Stimulated activated CD4-positive, alpha-beta T cell treated with anti-CD3 and anti-CD28 coated beads, Interleukin-1b, Interleukin-23, amount 100 ng/mL, for 1 hour (primary cell): ENCODE measurements around the gene EIF2S1.
"Not testable (repeated sequence)": the region's sequence is repeated elsewhere in the genome, so short reads cannot be mapped to it uniquely, and the experiment has no call there.

Experiments used
- DNase-seq, 2 donors: peaks; one replicate each; pipeline ENCODE4 v3.0.0-alpha.2; 2020; ENCODE audit warnings: low read depth in 2 of 2

Gene EIF2S1

DNA sequence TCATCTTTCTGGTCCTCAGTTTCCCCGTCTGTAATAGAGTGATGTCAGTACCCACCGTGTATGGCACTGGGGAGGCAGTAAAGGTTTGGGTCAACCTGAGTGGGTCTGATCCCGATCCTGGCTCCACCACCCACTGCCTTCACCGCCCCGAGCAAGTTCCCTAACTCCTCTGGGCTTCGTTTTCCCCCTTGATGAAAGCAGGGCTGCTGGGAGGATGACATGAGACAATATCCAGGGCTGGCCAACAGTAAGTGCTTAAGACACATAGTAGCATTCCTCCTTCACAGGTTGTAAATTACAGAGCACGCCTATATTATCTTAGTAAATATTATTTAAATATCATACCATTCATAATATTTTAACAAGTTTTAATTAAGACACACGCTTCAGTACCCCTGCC is 51.2 kb downstream of the EIF2S1 start:
- no peak for DNase-seq

DNA sequence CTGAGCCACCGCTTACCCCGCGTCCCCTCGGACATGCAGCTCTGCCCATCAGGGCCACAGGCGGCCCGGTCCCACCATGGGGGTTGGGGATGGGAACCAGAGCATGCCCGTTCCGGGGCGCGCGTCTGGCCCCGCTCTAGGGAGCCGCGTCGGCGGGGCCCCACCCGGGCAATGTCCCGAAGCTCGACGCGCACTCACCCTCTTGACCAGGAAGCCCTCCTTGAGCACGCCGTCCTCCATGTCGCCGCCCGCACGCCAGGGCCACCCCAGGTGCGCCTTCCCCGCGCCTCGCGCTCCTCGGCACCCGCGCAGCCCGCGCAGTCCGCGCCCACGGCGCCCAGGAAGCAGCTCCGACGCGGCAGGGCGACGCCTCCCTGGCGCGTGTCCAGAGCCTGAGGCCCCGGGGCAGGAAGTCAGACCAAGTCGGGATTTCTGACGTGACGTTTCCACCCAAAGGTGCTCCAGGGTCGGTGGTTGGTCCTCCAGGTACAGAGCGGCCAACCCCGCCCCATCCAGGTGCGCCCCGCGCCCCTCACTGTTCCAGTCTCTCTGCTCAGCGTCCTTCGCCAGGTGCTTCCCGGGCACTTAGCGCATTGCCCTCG is 51.8 kb downstream of the EIF2S1 start, which contains the start of gene PLEK2:
TSS of gene PLEK2 (minus strand) at position 346 of the 602 bp plus-strand sequence. CDS start at position 240, 106 bp downstream.
- DNase-seq = peak in 1 of 2 donors; percentile 23

DNA sequence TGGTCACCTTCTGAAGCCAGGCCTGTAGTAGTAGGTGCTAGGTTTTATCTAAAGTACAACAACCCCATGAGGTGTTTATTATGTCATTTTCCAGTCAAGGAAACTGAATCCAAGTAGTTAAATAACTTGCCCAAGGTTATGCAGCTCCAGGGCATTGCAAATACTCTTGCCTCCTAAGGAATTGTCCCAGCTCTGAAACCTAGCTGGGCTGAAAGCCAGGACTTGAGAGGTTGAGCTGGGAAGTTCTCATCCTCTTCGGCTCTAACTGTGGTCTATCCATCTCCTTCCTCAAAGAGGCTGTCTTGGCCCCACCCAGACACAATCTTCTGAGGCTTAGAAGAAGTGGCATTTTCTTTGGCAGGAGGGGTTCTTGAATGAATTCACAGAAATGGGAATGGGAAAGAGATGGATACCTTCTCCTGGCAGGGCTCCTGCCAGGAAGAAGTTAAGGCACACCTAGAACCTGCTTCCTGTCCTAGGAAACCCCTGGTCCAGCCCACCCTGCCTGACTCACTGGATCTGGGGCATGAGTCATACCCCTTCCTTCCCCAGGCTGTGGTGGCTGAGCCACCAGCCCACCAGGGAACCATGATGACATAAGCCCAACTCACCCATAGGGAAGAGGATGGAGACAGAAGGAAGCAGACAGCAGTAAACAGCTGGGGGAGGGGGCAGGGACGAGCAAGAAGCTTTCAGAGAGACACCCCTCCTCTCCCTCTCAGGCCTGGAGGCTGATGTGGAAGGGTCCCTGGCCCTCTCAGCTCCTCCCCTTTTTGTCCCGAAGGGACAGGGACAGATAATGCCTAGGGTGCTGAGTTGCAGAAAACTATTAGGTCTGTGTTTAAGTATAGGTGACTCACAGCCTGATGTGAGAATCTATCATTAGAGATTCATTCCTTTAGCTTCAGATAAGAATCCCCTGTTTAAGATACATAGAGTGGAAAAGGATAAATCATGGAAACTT is 54.0 kb downstream of the EIF2S1 start:
- no peak for DNase-seq

DNA sequence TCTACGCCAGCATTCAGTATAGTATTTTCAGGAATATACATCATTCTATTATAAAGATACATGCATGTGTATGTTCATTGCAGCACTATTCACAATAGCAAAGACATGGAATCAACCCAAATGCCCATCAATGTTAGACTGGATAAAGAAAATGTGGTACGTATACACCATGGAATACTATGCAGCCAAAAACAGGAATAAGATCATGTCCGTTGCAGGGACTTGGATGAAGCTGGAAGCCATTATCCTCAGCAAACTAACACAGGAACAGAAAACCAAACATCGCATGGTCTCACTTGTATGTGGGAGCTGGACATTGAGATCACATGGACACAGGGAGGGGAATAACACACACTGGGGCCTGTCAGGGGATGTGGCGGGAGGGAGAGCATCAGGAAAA is 55.5 kb downstream of the EIF2S1 start:
- not testable (repeated sequence) for DNase-seq

DNA sequence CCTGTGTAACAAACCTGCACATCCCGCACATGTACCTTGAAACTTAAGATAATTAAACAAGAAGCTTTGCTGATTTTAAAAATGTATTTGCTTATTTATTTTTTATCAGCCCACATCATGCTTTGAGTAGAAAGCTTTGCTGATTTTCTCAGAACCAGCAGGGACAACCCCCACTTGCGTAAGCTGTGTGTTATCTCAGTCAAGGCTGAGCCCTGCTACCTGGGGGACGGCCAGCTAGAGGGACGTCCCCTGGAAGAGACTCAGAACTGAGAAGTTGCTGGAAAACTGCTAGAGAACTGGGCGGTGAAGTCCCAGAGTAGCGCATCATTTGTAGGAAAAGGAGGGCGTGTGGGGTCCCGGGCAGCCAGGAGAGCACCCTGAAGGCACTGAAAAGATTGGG is 56.0 kb downstream of the EIF2S1 start:
- DNase-seq = no peak

DNA sequence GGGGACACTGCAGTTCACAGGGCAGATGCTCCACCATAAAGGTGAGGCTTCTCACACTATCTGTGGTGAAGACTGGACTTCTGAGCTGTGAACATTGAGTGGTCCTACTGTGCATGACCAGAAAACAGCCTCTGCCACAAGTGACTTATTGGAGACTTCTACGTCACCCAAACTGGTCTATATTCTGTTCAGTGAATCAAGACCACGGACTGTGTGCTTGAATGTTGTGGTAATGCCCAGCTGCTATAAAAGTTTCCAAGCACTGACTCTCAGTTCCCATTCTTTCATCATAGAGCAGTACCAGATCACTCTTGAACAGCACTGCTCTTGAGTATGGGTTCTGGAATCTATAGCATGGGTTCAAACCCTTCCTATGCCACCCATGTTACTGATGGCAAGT is 56.7 kb downstream of the EIF2S1 start:
- DNase-seq = no peak

DNA sequence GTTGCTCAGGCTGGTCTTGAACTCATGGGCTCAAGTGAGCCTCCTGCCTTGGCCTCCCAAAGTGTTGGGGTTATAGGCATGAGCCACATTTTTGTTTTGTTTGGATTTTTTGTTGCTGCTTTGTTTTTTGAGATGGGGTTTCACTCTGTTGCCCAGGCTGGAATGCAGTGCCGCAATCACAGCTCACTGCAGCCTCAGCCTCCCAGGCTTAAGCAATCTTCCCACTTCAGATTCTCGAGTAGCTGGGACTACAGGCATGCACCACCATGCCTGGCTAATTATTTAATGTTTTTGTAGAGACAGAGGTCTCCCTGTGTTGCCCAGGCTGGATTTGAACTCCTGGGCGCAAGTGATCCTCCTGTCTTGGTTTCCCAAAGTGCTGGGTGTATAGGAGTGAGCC is 57.5 kb downstream of the EIF2S1 start:
- DNase-seq = no peak

DNA sequence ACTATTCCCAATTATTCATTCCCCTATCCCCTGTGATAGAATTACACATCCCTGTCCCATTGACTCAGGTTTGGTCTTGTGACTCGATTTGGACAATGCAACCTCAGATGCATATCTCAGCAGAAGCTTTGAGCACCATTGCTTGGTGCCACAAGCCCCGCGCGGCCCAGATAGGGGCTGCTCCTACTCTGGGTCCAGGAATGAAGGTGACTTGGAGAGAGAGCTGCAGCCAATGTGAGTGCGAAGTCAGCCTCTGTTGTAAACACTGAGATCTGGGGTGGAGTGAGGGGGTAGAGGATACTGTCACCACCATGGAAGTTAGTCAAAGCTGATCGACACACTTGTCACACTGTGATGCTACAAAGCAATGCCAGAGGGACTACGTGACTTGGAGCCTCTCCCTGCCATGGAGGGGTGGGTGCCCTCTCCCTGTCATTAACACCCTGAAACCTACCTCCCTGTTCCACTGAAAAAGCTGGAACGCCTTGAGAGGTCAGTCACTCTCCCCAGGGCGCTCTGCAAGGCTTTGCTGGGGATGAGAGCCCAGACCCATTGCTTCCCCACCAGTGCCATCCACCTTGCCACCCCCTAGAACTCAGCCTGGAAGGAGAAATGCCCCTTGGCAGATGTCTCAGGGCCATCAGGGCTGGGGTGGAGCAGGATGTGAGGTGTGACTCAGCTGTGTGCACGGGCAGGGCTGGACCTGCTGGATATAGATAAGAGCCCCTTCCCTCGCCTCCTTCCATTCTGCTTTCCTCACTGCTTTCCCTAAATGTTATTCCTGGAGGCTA is 58.5 kb downstream of the EIF2S1 start:
- DNase-seq = no peak

DNA sequence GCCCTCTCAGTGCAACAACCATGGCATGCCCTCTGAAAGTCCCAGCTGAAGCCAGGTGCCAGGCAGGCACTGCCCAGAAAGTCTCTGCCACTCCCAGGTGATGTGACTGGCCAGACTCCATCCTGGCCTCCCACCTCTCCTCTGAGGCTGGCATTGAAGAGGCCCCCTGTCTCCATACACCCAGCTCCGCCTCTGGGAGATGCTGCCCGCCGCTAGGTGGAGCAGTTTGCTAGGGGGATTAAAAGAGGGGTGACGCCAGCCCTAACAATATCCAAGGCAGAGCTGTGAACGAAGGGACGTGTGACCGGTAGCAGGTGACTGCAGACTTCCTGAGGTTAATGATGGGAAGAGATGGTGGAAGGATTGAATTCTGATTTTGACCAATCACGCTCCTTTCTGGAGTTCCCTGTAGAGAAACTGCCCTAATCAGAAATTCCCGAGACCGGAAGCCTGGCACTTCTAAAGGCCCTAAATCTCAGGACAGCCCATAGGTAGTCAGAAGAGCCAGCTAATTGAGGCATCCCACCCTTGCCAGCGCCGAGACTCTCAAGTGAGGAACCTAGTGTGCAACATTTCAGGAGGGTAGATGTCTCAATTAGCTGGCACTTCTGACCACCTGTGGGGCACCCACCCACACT is 60.1 kb downstream of the EIF2S1 start:
- no peak for DNase-seq

DNA sequence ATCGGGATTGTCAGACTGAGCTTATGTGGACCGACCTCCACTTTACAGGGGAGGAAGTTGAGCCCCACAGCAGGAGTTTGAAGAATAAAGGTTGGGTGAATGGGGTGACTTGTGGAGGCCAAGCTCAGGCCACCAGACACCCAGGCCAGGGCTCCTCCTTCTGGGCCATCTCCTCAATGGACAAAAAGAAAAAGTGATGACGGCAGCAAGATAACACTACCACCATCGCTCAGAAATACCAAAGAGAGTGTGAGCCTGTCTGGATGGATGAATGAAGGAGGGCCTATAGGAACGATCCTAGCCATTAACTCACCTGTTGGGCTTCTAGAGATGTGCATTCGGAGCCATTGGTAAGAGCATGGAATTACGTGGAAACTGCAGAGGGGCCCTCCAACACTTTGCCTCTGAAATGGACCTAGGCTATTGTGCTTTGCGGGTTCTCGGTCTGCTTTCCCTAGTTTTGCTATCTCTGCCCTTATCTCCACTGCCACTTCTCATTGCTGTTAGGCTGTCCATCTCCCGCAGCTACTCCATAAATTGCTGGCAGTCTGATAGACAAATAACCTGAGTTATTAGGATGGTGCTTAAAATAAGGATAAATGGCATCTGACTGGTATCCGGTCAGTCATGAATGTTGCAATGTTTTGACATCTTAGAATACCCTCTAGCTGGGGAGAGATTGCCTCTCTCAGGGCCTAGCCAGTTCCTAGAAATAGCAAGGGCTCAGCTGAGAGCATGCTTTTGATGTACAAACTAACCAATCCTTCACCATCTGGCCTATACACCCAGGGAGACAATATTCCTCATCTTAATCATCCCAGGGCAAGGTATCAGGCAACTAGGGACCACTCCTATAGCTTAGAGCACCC is 61.5 kb downstream of the EIF2S1 start:
- no peak for DNase-seq

DNA sequence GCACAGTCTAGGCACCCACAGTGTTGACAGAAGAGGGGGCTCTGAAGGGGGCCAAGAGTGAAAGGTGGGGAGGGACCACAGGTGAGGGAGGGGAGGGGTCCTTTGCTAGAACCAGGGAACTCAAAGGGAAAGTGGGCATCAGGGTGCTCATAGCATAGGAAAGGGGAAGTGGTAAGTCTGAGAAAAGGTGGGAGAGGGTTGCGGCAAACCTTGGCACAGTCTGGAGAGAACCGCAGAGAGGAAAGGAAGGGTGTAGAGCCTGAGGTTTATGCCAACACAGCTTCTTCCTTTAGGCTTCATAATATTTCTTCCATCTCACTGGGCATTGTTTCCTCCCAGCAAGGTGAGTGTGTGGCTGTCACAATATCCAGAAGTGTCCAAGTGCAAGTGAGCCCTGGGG is 63.3 kb downstream of the EIF2S1 start:
- no peak for DNase-seq

DNA sequence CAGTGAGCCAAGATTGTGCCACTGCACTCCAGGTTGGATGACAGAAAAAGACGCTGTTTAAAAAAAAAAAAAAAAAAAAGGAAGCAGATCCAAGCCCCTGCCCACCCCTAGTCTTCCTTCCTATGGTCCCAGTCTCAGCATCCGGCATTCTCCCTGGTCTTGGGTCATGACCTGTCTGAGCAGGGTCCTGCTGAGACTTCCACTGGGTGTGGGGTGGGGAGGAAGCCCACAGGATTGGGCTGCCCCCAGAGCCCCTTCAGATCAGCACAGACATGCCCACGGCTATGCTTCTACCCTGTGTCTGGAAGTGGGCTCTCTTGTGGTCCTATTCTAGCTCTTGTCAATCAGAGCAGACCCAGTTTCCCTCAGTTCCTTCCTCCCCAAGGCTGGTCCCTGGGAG is 64.4 kb downstream of the EIF2S1 start:
- no peak for DNase-seq

DNA sequence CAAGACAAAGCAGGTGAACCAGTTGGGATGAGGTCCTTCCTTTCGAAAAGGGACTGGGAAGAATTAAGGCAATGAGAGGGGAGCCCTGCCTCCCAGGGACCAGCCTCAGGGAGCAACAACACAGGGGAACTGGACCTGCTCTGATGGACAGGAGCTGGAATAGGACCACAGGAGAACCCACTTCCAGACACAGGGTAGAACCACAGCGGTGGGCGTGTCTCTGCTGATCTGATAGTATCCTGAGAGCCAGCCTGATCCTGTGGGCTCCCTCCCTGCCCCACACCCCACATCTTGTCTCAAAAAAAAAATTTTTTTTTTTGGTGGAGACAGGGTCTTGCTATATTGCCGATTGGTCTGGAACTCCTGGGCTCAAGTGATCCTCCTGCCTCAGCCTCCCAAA is 65.5 kb downstream of the EIF2S1 start:
- DNase-seq = no peak

DNA sequence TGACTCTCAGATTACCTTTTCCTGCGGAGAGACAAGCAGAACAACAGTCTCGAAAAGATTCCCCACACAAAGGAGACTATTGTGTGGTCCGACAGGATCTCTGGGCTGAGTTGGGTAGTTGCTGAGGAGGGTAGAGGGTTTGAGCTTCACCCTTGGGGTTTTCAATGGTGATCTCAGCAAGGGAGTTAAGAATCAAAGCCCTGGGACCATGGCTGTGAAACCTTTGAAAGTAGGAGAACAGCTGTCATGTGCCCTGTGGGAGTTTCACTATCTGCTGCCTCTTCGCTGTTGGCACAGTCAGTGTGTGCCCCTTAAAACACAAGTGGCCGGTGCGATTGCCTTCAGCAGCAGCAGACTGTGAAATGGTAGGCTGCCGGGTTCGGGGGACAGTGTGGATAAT is 66.0 kb downstream of the EIF2S1 start:
- DNase-seq = no peak

DNA sequence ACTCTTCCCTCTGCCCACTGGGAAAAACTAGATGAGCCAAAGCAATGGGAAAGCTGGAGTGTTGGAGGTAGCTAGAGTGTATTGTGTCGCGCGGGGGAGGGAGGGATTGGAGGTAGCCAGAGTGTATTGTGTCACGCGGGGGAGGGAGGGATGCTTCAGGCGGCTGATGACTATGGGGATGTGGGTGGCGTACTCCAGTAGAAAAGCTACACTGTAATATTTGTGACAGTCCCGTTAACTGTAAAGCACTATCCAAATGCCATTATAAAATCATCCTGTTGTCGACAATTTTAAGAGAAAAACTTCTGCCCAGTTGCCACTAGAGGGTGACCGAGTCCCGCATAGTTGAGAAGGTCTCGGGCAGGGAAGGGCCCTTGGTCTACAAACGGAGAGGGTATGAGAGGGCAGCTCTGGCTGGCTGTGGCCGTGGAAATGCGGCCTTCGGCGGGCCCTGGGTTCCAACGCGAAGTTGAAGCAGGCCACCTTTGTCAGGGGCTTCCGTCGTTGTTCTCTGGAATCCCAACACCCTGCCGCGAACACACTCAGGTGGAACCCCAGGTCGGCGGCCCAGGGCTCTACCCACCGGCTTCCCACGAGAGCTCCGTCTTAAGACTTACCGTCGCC is 67.0 kb downstream of the EIF2S1 start:
- DNase-seq = peak; percentile 30 to 46

DNA sequence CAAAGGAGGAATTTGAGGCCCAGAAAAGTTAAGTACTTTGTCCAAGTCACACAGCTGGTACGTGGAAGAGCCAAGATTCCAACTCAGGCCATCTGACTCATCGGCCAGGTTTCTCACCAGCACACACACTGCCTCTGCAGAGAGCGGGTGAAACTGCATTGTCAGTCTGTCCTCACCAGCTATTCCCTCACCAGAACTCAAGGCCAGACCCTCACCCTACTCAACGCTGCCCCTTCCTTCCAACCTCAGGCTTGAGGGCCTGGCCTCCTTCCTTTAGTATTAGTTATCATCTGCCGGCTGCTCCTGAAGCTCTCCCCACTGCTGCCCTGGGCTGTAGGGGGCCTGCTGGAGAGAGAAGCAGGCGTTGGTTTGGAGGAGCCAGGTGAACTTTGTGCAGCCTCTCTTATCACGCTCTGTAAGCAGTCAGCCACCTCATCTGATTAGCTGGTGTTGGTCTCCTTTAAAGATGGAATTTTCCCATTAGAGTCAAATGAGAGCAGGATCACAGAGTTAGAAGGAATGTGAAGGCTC is 68.4 kb downstream of the EIF2S1 start:
- DNase-seq = no peak

DNA sequence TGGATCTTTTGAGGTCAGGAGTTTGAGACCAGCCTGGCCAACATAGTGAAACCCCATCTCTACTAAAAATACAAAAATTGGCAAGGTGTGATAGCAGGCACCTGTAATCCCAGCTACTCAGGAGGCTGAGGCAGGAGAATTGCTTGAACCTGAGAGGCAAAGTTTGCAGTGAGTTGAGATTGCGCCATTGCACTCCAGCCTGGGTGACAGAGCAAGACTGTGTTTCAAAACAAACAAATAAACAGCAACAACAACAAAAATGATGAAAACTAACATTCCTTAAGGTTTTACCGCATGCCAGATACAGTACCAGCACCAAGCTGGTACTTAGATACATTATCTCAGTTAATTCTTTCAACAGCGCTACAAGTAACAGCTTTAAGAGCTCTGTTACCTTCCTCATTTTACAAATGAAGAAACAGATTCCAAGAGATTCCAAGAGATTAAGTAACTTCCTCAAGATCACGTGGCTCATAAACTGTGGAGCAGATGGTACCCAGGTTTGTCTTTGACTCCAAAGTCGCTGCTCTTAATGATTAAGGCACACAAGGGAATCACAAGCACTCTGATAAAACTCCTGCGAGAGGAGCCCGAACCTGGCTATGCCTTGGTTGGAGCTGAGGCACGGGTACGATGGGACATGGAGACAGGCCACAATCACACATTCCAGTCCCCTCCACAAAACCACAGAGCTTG is 69.5 kb downstream of the EIF2S1 start:
- DNase-seq = no peak

DNA sequence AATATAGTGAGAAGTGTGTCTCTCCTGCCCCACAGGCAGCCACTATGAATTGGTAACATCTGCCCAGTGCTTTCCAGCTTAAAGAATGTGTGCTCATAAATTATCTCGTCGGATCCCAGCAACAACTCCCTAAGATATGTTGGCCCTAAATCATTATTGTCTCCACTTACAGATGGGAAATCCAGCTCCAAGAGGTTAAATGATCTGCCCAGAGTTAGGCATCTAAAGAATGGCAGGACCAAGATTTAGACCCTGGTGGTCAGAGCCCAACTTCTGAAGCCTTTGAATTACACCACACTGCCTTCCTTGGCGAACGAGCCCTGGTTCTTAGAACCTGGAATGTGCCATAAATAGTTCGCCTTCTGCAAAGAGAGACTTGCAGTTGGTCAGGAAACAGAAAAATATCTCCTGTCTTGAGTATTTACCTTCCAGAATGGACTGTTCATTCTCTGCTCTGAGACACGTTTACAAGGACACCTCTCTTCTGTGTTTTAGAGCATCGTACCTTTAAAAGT is 72.0 kb downstream of the EIF2S1 start:
- no peak for DNase-seq

DNA sequence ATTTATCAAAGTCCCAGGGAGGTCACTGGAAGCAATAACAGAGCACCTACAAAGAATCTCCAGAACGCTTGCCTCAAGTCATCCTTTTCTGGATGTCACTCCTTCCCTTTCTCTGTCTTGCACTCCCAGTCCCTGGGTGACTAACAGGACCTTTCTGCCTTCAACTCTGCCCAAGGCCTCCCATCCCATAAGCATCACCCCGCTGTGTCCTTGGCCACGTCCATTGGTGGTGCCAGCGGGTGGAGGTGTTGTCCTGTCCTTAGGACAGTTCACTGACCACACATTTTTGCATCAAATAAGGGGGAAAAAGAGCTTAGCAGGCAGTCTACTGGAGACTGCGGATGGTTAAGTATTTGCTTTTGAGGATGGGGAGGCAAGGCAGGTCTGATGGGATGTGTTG is 75.5 kb downstream of the EIF2S1 start:
- DNase-seq = no peak
